NT2/D1 (cell line): Measurements from ENCODE around the gene MLPH.

ENCODE experiments used
- YY1 ChIP-seq: IDR thresholded peaks from 2 replicates; pipeline ENCODE4 v1.6.1; 2011; ENCODE audit not compliant: insufficient read length, insufficient read depth
- ZNF274 ChIP-seq: IDR thresholded peaks from 2 replicates; pipeline ENCODE4 v1.6.1; 2011; ENCODE audit warnings: mild to moderate bottlenecking, low read depth, low read length

GRCh38 chr2:237505188-237505939, 18.3 kb downstream of the MLPH start:
- TF ChIP-seq YY1 = no peak
- no peak for TF ChIP-seq ZNF274
